A549 (cell line): ENCODE results near the gene ARHGAP31. TPM values are rescaled to one million over a fixed set of nuclear protein-coding genes. Genes with fewer than 3 reads are reported as not detected.

Experiments
- ATAC-seq, 2 experiments: fragments of 200-7000 bp in 1 of 2; fragments of >200 bp in 1 of 2; cut with Nextera tagmentation in 1 of 2; cut with Tn5 transposase in 1 of 2; 3 replicates each; pipeline versions ENCODE4 v1.8.0 to v1.9.1; 2018 to 2020; ENCODE audit warnings: mild to moderate bottlenecking in 1 of 2, moderate library complexity in 1 of 2
- CTCF ChIA-PET: fragments of 300-600 bp; sonication (Branson Sonifier 250); formaldehyde crosslinking; extraction: SDS; loops from one replicate; lab custom pipeline; 2021; ENCODE audit warnings: antibody characterized with exemption, inconsistent platforms; lab: Yijun Ruan, JAX
- POLR2A ChIA-PET: fragments of 350-600 bp; formaldehyde crosslinking; extraction: SDS; loops from one replicate; lab custom pipeline; 2021; ENCODE audit warnings: antibody characterized with exemption, inconsistent platforms; lab: Yijun Ruan, JAX
- DNase-seq, 2 experiments: peaks; one replicate each; pipeline versions ENCODE4 v3.0.0 to v3.0.0-alpha.2; 2011 to 2016; ENCODE audit warnings: low read depth in 1 of 2, low spot score in 1 of 2
- FAIRE-seq: peaks from 2 replicates; lab custom pipeline; 2011; peaks lifted over from hg19 to GRCh38; lab: Jason Lieb, UNC
- H3K27ac ChIP-seq, 2 experiments: fragments of >200 bp; sonication (Bioruptor Twin); formaldehyde crosslinking; 3 replicates each; pipeline ENCODE4 v1.5.1; 2016 to 2017
- H3K4me1 ChIP-seq: fragments of >200 bp; sonication (Bioruptor Twin); formaldehyde crosslinking; 3 replicates; pipeline ENCODE4 v1.6.1; 2016
- H3K4me2 ChIP-seq: fragments of >200 bp; sonication (Bioruptor Twin); formaldehyde crosslinking; 3 replicates; pipeline ENCODE4 v1.6.1; 2016
- H3K4me3 ChIP-seq: fragments of >200 bp; sonication (Bioruptor Twin); formaldehyde crosslinking; 3 replicates; pipeline ENCODE4 v1.5.1; 2016
- H3K9me3 ChIP-seq: fragments of >200 bp; sonication (Bioruptor Twin); formaldehyde crosslinking; 3 replicates; pipeline ENCODE4 v1.6.1; 2016
- ATOH8 ChIP-seq: fragments of 250-450 bp; sonication (Bioruptor Pico); IDR thresholded peaks from 2 replicates; pipeline ENCODE4 v1.5.0; 2020; ENCODE audit warnings: low read depth, mild to moderate bottlenecking, moderate library complexity
- BHLHE40 ChIP-seq: IDR thresholded peaks from 2 replicates; pipeline ENCODE4 v1.6.1; 2012; ENCODE audit warnings: low read depth, low read length, inconsistent platforms
- CBX2 ChIP-seq: fragments of 200-600 bp; sonication (generic); IDR thresholded peaks from 2 replicates; pipeline ENCODE4 v1.6.1; 2016; ENCODE audit warnings: low read depth, mild to moderate bottlenecking, borderline replicate concordance
- CBX8 ChIP-seq: fragments of 200-600 bp; sonication (generic); IDR thresholded peaks from 2 replicates; pipeline ENCODE4 v1.6.1; 2016
- CHD4 ChIP-seq: fragments of 200-600 bp; sonication (generic); IDR thresholded peaks from 2 replicates; pipeline ENCODE4 v1.6.1; 2016; ENCODE audit warnings: antibody characterized with exemption, mild to moderate bottlenecking, borderline replicate concordance
- CTCF ChIP-seq: fragments of >200 bp; sonication (Bioruptor Twin); formaldehyde crosslinking; IDR thresholded peaks from 3 replicates; pipeline ENCODE4 v1.5.1; 2016
- E2F6 ChIP-seq: IDR thresholded peaks from 2 replicates; pipeline ENCODE4 v1.6.1; 2012; ENCODE audit warnings: low read depth, borderline replicate concordance
- EHMT2 ChIP-seq: fragments of 200-600 bp; sonication (generic); IDR thresholded peaks from 2 replicates; pipeline ENCODE4 v1.6.1; 2016; ENCODE audit warnings: antibody characterized with exemption, low read depth, mild to moderate bottlenecking, moderate library complexity
- FOSB ChIP-seq: fragments of 250-450 bp; sonication (Bioruptor Pico); IDR thresholded peaks from 2 replicates; pipeline ENCODE4 v1.5.0; 2020; ENCODE audit warnings: mild to moderate bottlenecking, moderate library complexity
- FOSL2 ChIP-seq, 2 experiments: fragments of 450-650 bp in 1 of 2; fragments of >200 bp in 1 of 2; sonication (Bioruptor Twin) in 1 of 2; formaldehyde crosslinking; IDR thresholded peaks; 2 replicates each; pipeline versions ENCODE4 v1.5.0 to v1.6.1; 2016 to 2020; ENCODE audit warnings: mild to moderate bottlenecking in 1 of 2, moderate library complexity in 1 of 2
- FOXS1 ChIP-seq: fragments of 250-450 bp; sonication (Bioruptor Pico); IDR thresholded peaks from 2 replicates; pipeline ENCODE4 v1.5.0; 2020; ENCODE audit warnings: mild to moderate bottlenecking, moderate library complexity
- HEYL ChIP-seq: fragments of 250-450 bp; sonication (Bioruptor Pico); IDR thresholded peaks from 2 replicates; pipeline ENCODE4 v1.8.0; 2021; ENCODE audit warnings: mild to moderate bottlenecking, moderate library complexity
- HOXB5 ChIP-seq: fragments of 250-450 bp; sonication (Bioruptor Pico); IDR thresholded peaks from 2 replicates; pipeline ENCODE4 v1.5.0; 2020; ENCODE audit warnings: mild to moderate bottlenecking, moderate library complexity
- JUN ChIP-seq, 2 experiments: fragments of >200 bp; sonication (Bioruptor Twin); formaldehyde crosslinking; IDR thresholded peaks; 2 replicates in 1 of 2; 3 replicates in 1 of 2; pipeline ENCODE4 v1.6.1; 2016 to 2017
- JUNB ChIP-seq: fragments of >200 bp; sonication (Bioruptor Twin); formaldehyde crosslinking; IDR thresholded peaks from 2 replicates; pipeline ENCODE4 v1.6.1; 2016
- KDM1A ChIP-seq: fragments of 200-600 bp; sonication (generic); IDR thresholded peaks from 2 replicates; pipeline ENCODE4 v1.6.1; 2016; ENCODE audit warnings: low read depth, mild to moderate bottlenecking
- KDM5A ChIP-seq: fragments of 200-600 bp; sonication (generic); IDR thresholded peaks from 2 replicates; pipeline ENCODE4 v1.6.1; 2016; ENCODE audit warnings: antibody characterized with exemption, mild to moderate bottlenecking
- NFE2L2 ChIP-seq: fragments of 150-350 bp; conservative IDR thresholded peaks from 2 replicates; pipeline ENCODE4 v1.6.1; 2014; ENCODE audit warnings: low read length
- NPAS2 ChIP-seq: fragments of 250-450 bp; sonication (Bioruptor Pico); IDR thresholded peaks from 2 replicates; pipeline ENCODE4 v1.8.0; 2022; ENCODE audit warnings: mild to moderate bottlenecking, moderate library complexity, borderline replicate concordance
- PHF8 ChIP-seq: fragments of 200-600 bp; sonication (generic); IDR thresholded peaks from 2 replicates; pipeline ENCODE4 v1.6.1; 2016; ENCODE audit warnings: low read depth, mild to moderate bottlenecking, antibody characterized with exemption, moderate library complexity, borderline replicate concordance
- POLR2A ChIP-seq: IDR thresholded peaks from 2 replicates; pipeline ENCODE4 v1.6.1; 2012; ENCODE audit warnings: mild to moderate bottlenecking, low read length
- RNF2 ChIP-seq: fragments of 200-600 bp; sonication (generic); IDR thresholded peaks from 2 replicates; pipeline ENCODE4 v1.6.1; 2016; ENCODE audit warnings: low read depth, mild to moderate bottlenecking, antibody characterized with exemption, moderate library complexity, borderline replicate concordance
- SMC3 ChIP-seq: fragments of >200 bp; sonication (Bioruptor Twin); formaldehyde crosslinking; IDR thresholded peaks from 3 replicates; pipeline ENCODE4 v1.6.1; 2018; ENCODE audit warnings: inconsistent platforms
- SREBF2 ChIP-seq: fragments of 450-650 bp; IDR thresholded peaks from 2 replicates; pipeline ENCODE4 v1.6.1; 2014; ENCODE audit warnings: mild to moderate bottlenecking, moderate library complexity
- TFCP2L1 ChIP-seq: fragments of 250-450 bp; sonication (Bioruptor Pico); IDR thresholded peaks from 2 replicates; pipeline ENCODE4 v1.5.0; 2021; ENCODE audit warnings: mild to moderate bottlenecking
- USF2 ChIP-seq: fragments of 450-650 bp; IDR thresholded peaks from 2 replicates; pipeline ENCODE4 v1.6.1; 2014; ENCODE audit warnings: antibody characterized with exemption
- ZC3H11A ChIP-seq: fragments of 450-650 bp; IDR thresholded peaks from 2 replicates; pipeline ENCODE4 v1.6.1; 2014; ENCODE audit warnings: antibody characterized with exemption, mild to moderate bottlenecking
- ZFP36 ChIP-seq: fragments of 450-650 bp; IDR thresholded peaks from 2 replicates; pipeline ENCODE4 v1.6.1; 2014; ENCODE audit warnings: borderline replicate concordance; ENCODE audit not compliant: partially characterized antibody
- ZNF302 ChIP-seq: fragments of 250-450 bp; sonication (Bioruptor Pico); IDR thresholded peaks from 2 replicates; pipeline ENCODE4 v1.9.0; 2021; ENCODE audit warnings: inconsistent platforms, mild to moderate bottlenecking, moderate library complexity
- WGBS: methylation state at CpG from one replicate; pipeline ENCODE4 v1.1.6; 2017; ENCODE audit errors: missing lambda C conversion rate; 5-methylcytosine and 5-hydroxymethylcytosine counted together
- polyA plus RNA-seq, 4 experiments: library from polyadenylated mRNA; depleted of rRNA in 3 of 4; stranded (reverse); fragments of >200 nt; fragmentation: RNase III in 1 of 4; extraction: RNeasy Plus Mini Kit Qiagen cat#74134 plus additional on column Dnase treatment in 1 of 4; gene quantifications; 2 replicates in 3 of 4; 3 replicates in 1 of 4; pipeline ENCODE4 v1.2.3, GENCODE V29; 2011 to 2017

ARHGAP31 gene
- polyA plus RNA-seq, 2 of the 4 experiments (the other 2 are of a cell fraction) = 0.93 to 1.3 TPM

GRCh38 chr3:119322021-119322834, 28.0 kb downstream of the ARHGAP31 start:
- Histone ChIP-seq H3K4me3 (peak overlapping the region; percentile 68), H3K4me1 (peaks cover 9% of the 10 kb centered on the region; the same call in 2 of the 3 replicates), H3K27ac (peak overlapping the region; percentile 93 to 97), H3K4me2 (peak overlapping the region; percentile 79), H3K9me3 (no peaks in the 10 kb centered on the region)
- WGBS = 3% methylated on average over 19 of the region's 26 CpGs
- FAIRE-seq = no peak
- peak in 1 of 2 experiments; percentile 34 for DNase-seq
- ATAC-seq = peak; percentile 87 to 90
- TF ChIP-seq ATOH8 (CRISPR knock-in tag) (no peak), CTCF (peak; percentile 40; the same call in 1 of the 3 replicates), KDM5A (no peak), PHF8 (peak; percentile 80; the same call in 1 of the 2 replicates), RNF2 (peak; percentile 70; the same call in 1 of the 2 replicates)
- ChIA-PET CTCF (interaction anchor here (0.7 to 1.7 kb wide), 4 partner anchors 22 to 237 kb away, joined by 3 to 6 read pairs (median 3); partner anchors contain the start of gene CD80), POLR2A (interaction anchor here (0.6 to 2.1 kb wide), 7 partner anchors 24 to 305 kb away, joined by 3 to 14 read pairs (median 6); partner anchors contain the start of genes ARHGAP31, B4GALT4, TIMMDC1 and TMEM39A)

- FAIRE-seq = no peak
- POLR2A ChIA-PET = interaction anchor here (0.9 to 2.1 kb wide), 6 partner anchors 25 to 258 kb away, joined by 3 to 14 read pairs (median 6); partner anchors contain the start of genes ARHGAP31, B4GALT4, TIMMDC1 and TMEM39A
- TF ChIP-seq FOSL2 (IDR thresholded peaks at IDR 0.05) = no peak
- TF ChIP-seq FOSL2 (CRISPR knock-in tag; IDR thresholded peaks at IDR 0.05) = peak; percentile 87
- no peak for TF ChIP-seq CHD4
- TF ChIP-seq JUNB = no peak
- no peak for TF ChIP-seq HOXB5 (CRISPR knock-in tag)
- TF ChIP-seq CBX2 = no peak
- TF ChIP-seq USF2 = no peak
- no peak for TF ChIP-seq EHMT2
- TF ChIP-seq ZFP36 = no peak
- no peak for TF ChIP-seq NFE2L2
- peak; percentile 52; the same call in 2 of the 3 replicates for TF ChIP-seq SMC3
- peak in 1 of 2 experiments; percentile 86; a peak in 3 of 5 replicates for TF ChIP-seq JUN (IDR thresholded peaks at IDR 0.05)
- no peak for TF ChIP-seq HEYL (CRISPR knock-in tag)
- no peak for TF ChIP-seq ZC3H11A
- no peak for TF ChIP-seq FOXS1 (CRISPR knock-in tag)
- no peak for TF ChIP-seq SREBF2
- no peak for TF ChIP-seq CBX8
- TF ChIP-seq KDM1A = peak; percentile 19; the same call in 1 of the 2 replicates
- TF ChIP-seq TFCP2L1 (CRISPR knock-in tag) = no peak
- no peak for TF ChIP-seq FOSB (CRISPR knock-in tag)
- peak; percentile 73 for TF ChIP-seq E2F6
- TF ChIP-seq BHLHE40 = no peak
- peak; percentile 76 for TF ChIP-seq POLR2A
- no peak for TF ChIP-seq ZNF302
- no peak for TF ChIP-seq NPAS2 (CRISPR knock-in tag)
Measured at GRCh38 chr3:119322835-119323722, 28.9 kb downstream of the ARHGAP31 start.

More at GRCh38 chr3:119322835-119323722, 28.9 kb downstream of the ARHGAP31 start:
- DNase-seq = peak; percentile 66 to 79
- H3K27ac ChIP-seq = peak overlapping the region; percentile 93 to 97
- H3K9me3 ChIP-seq = no peaks in the 10 kb centered on the region
- H3K4me3 ChIP-seq = peak overlapping the region; percentile 68
- H3K4me1 ChIP-seq = peaks cover 9% of the 10 kb centered on the region; the same call in 2 of the 3 replicates
- 7% methylated on average over 41 of the region's 71 CpGs for WGBS
- peak; percentile 93 for ATAC-seq
- H3K4me2 ChIP-seq = peak overlapping the region; percentile 79
- CTCF ChIA-PET = interaction anchor here (0.7 to 1.7 kb wide), 5 partner anchors 10 to 236 kb away, joined by 3 to 6 read pairs (median 3); partner anchors contain the start of gene CD80
